K562 (cell line): ENCODE data around the gene SLC4A2. TPM values are rescaled to one million over a fixed set of nuclear protein-coding genes. Genes with fewer than 3 reads are reported as not detected.
A peak's percentile ranks its signal among the peaks of the same experiment; 100 is the strongest.

ENCODE experiments used
- ADNP ChIP-seq: fragments of 200-800 bp; sonication (Bioruptor generic); IDR thresholded peaks from 2 replicates; pipeline ENCODE4 v1.6.1; 2016; ENCODE audit warnings: missing genetic modification characterization, missing compliant biosample characterization
- BCL6 ChIP-seq: fragments of 250-450 bp; sonication (Bioruptor Pico); IDR thresholded peaks from 2 replicates; pipeline ENCODE4 v1.4.0; 2020
- EZH2 ChIP-seq: IDR thresholded peaks from 2 replicates; pipeline ENCODE4 v1.6.1; 2012; ENCODE audit warnings: low read depth, mild to moderate bottlenecking, inconsistent platforms, low read length, borderline replicate concordance
- LCOR ChIP-seq: sonication (generic); formaldehyde crosslinking; IDR thresholded peaks from 2 replicates; pipeline ENCODE4 v1.8.0; 2022; ENCODE audit warnings: mild to moderate bottlenecking, missing genetic modification reagents
- NFRKB ChIP-seq: fragments of 450-650 bp; IDR thresholded peaks from 2 replicates; pipeline ENCODE4 v1.6.1; 2016; ENCODE audit warnings: low read depth
- NUFIP1 ChIP-seq: fragments of 450-650 bp; IDR thresholded peaks from 2 replicates; pipeline ENCODE4 v1.6.1; 2018; ENCODE audit not compliant: partially characterized antibody
- PHF20 ChIP-seq: fragments of 450-650 bp; IDR thresholded peaks from 2 replicates; pipeline ENCODE4 v1.6.1; 2018; ENCODE audit not compliant: partially characterized antibody
- RBBP5 ChIP-seq: fragments of 200-600 bp; sonication (generic); IDR thresholded peaks from 2 replicates; pipeline ENCODE4 v1.6.1; 2012; ENCODE audit warnings: borderline replicate concordance, mild to moderate bottlenecking, low read length, control low read depth, inconsistent platforms; ENCODE audit not compliant: insufficient read depth, poor library complexity, severe bottlenecking
- RNF2 ChIP-seq: sonication (generic); IDR thresholded peaks from 2 replicates; pipeline ENCODE4 v1.6.1; 2016
- SIX5 ChIP-seq, 2 experiments: IDR thresholded peaks; 2 replicates each; pipeline ENCODE4 v1.6.1; 2011; ENCODE audit warnings: low read length in 2 of 2, borderline replicate concordance in 1 of 2, low read depth in 1 of 2, mild to moderate bottlenecking in 1 of 2, moderate library complexity in 1 of 2; ENCODE audit not compliant: insufficient read depth in 1 of 2
- SMARCB1 ChIP-seq: IDR thresholded peaks from 2 replicates; pipeline ENCODE4 v1.6.1; 2011; ENCODE audit warnings: improper control_type of control experiment, low read depth; ENCODE audit not compliant: insufficient read length
- TBP ChIP-seq: optimal IDR thresholded peaks from 2 replicates; pipeline ENCODE3; 2011; ENCODE audit warnings: low read depth, low read length, improper control_type of control experiment
- XRCC5 ChIP-seq: fragments of 200-400 bp; formaldehyde crosslinking; IDR thresholded peaks from 2 replicates; pipeline ENCODE4 v1.6.1; 2017; ENCODE audit warnings: low read depth, mild to moderate bottlenecking, low read length
- ZFP30 ChIP-seq: fragments of 250-450 bp; sonication (Bioruptor Pico); IDR thresholded peaks from 2 replicates; pipeline ENCODE4 v1.8.0; 2022; ENCODE audit warnings: moderate library complexity, mild to moderate bottlenecking, inconsistent platforms, borderline replicate concordance
- ZNF699 ChIP-seq: fragments of 250-450 bp; sonication (Bioruptor Pico); IDR thresholded peaks from 2 replicates; pipeline ENCODE4 v1.8.0; 2021; ENCODE audit warnings: mild to moderate bottlenecking, moderate library complexity; ENCODE audit not compliant: insufficient replicate concordance
- ZNF75A ChIP-seq: fragments of 450-650 bp; formaldehyde crosslinking; IDR thresholded peaks from 2 replicates; pipeline ENCODE4 v1.4.0; 2020; ENCODE audit warnings: mild to moderate bottlenecking
- ZNF785 ChIP-seq: fragments of 250-450 bp; sonication (Bioruptor Pico); IDR thresholded peaks from 2 replicates; pipeline ENCODE4 v1.4.0; 2020; ENCODE audit warnings: mild to moderate bottlenecking
- polyA plus RNA-seq, 8 experiments: library from polyadenylated mRNA; depleted of rRNA in 4 of 8; stranded (reverse) in 5 of 8; unstranded in 3 of 8; fragments of >200 nt; fragmentation: Nextera tagmentation in 2 of 8; fragmentation: Illumina TruSeq in 1 of 8; extraction: Ambion mirVana in 2 of 8; extraction: Trizol in 1 of 8; gene quantifications; 2 replicates each; pipeline versions ENCODE4 v1.2.1 to v1.2.3, GENCODE V29; 2011 to 2014; ENCODE audit warnings: inconsistent platforms in 1 of 8, missing spikeins in 1 of 8
- total RNA-seq, 7 experiments: library from RNA; depleted of rRNA in 6 of 7; stranded (reverse); fragments of >200 nt in 6 of 7; fragmentation: Illumina TruSeq in 2 of 7; extraction: Trizol in 2 of 7; gene quantifications; 2 replicates each; pipeline versions ENCODE4 v1.2.1 to v1.2.3, GENCODE V29; 2011 to 2021; ENCODE audit warnings: low replicate concordance in 1 of 7
- TF ChIP-seq, protein P1 (sequence below): fragments of 250-450 bp; sonication (Bioruptor Pico); IDR thresholded peaks from 2 replicates; pipeline ENCODE4 v1.5.1; 2021; ENCODE audit warnings: mild to moderate bottlenecking
- TF ChIP-seq, protein P2 (sequence below), 2 experiments: fragments of 150-350 bp in 1 of 2; IDR thresholded peaks; 2 replicates each; pipeline ENCODE4 v1.6.1; 2012 to 2016; ENCODE audit warnings: low read depth in 2 of 2, low read length in 2 of 2, mild to moderate bottlenecking in 1 of 2, moderate library complexity in 1 of 2
- TF ChIP-seq, protein P3 (sequence below): sonication (generic); formaldehyde crosslinking; IDR thresholded peaks from 2 replicates; pipeline ENCODE4 v1.8.0; 2022; ENCODE audit warnings: mild to moderate bottlenecking, missing genetic modification reagents, borderline replicate concordance

The SLC4A2 gene
- total and polyA plus RNA-seq, 9 of the 15 experiments (the other 6 are each of a cell fraction or from before 2014, with no cell fraction given) = 11.4 to 375 (median 130) TPM

DNA sequence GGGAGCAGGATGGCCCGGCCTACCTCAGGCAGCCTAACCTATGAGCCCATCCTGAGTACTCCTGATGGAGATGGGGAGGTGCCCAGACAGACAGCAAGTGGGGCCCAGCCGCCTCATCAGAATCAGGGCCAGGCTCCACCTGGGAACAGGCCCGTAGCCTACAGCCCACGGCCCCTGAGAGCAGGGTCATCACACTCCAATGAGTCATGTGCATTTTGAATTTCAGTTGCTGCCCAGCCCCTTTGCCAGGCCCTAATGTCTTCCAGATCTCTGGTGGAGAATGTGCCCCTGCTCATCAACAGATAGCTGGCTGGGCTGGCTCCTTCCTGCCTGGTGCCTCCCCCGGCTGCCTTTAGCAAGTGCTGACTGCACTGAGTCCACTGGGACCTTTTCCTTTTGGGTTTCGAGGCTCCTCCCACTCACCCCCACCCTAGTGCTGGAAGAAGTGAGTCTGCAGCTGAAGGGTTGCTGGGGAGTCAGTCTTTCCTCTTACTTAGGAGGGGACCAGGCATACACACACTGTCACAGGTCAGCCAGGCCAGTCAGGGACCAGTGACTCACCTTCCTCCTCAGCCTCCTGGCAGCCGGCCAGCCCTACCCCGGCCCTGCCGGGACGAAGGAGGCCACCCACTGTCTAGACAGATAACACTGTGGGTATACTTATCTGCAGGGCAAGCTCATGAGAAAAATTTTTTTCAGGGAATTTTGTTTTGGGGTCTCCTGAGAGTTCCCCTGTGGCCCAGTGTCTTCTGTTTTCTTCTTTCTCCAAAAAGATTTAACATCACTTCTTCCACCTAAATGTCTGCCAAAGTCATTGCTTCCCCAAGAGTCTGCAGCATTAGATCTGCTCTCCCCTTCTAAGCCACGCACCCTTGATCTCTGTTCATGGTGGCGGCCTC lies 20.2 kb upstream of the SLC4A2 start (continued):
- TF ChIP-seq RBBP5 (peak; percentile 43), NFRKB (no peak; the same call in 1 of the 2 replicates), LCOR (peak; percentile 99), ZNF785 (no peak), ZNF75A (CRISPR knock-in tag) (no peak), SIX5 (IDR thresholded peaks at IDR 0.05; ENCODE audit: borderline replicate concordance in 1 of 2, insufficient read depth in 1 of 2, low read depth in 1 of 2, low read length in 2 of 2) (no peak), BCL6 (no peak), SMARCB1 (peak; percentile 92), PHF20 (no peak), EZH2 (no peak), RNF2 (peak; percentile 89; the same call in 1 of the 2 replicates), XRCC5 (peak; percentile 45; the same call in 1 of the 2 replicates), TBP (peak; percentile 71), ZNF699 (CRISPR knock-in tag) (no peak), ZFP30 (CRISPR knock-in tag) (no peak), ADNP (tag) (no peak), NUFIP1 (no peak)
- TF ChIP-seq, protein P1, sequence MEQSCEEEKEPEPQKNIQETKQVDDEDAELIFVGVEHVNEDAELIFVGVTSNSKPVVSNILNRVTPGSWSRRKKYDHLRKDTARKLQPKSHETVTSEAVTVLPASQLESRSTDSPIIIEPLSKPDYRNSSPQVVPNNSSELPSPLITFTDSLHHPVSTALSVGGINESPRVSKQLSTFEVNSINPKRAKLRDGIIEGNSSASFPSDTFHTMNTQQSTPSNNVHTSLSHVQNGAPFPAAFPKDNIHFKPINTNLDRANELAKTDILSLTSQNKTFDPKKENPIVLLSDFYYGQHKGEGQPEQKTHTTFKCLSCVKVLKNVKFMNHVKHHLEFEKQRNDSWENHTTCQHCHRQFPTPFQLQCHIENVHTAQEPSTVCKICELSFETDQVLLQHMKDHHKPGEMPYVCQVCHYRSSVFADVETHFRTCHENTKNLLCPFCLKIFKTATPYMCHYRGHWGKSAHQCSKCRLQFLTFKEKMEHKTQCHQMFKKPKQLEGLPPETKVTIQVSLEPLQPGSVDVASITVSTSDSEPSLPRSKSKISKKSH (CRISPR knock-in tag) = no peak
- TF ChIP-seq, protein P2, sequence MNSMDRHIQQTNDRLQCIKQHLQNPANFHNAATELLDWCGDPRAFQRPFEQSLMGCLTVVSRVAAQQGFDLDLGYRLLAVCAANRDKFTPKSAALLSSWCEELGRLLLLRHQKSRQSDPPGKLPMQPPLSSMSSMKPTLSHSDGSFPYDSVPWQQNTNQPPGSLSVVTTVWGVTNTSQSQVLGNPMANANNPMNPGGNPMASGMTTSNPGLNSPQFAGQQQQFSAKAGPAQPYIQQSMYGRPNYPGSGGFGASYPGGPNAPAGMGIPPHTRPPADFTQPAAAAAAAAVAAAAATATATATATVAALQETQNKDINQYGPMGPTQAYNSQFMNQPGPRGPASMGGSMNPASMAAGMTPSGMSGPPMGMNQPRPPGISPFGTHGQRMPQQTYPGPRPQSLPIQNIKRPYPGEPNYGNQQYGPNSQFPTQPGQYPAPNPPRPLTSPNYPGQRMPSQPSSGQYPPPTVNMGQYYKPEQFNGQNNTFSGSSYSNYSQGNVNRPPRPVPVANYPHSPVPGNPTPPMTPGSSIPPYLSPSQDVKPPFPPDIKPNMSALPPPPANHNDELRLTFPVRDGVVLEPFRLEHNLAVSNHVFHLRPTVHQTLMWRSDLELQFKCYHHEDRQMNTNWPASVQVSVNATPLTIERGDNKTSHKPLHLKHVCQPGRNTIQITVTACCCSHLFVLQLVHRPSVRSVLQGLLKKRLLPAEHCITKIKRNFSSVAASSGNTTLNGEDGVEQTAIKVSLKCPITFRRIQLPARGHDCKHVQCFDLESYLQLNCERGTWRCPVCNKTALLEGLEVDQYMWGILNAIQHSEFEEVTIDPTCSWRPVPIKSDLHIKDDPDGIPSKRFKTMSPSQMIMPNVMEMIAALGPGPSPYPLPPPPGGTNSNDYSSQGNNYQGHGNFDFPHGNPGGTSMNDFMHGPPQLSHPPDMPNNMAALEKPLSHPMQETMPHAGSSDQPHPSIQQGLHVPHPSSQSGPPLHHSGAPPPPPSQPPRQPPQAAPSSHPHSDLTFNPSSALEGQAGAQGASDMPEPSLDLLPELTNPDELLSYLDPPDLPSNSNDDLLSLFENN (IDR thresholded peaks at IDR 0.05; ENCODE audit: low read depth in 2 of 2, low read length in 2 of 2) = peak in 1 of 2 experiments; percentile 82; a peak in 1 of 4 replicates
- TF ChIP-seq, protein P3, sequence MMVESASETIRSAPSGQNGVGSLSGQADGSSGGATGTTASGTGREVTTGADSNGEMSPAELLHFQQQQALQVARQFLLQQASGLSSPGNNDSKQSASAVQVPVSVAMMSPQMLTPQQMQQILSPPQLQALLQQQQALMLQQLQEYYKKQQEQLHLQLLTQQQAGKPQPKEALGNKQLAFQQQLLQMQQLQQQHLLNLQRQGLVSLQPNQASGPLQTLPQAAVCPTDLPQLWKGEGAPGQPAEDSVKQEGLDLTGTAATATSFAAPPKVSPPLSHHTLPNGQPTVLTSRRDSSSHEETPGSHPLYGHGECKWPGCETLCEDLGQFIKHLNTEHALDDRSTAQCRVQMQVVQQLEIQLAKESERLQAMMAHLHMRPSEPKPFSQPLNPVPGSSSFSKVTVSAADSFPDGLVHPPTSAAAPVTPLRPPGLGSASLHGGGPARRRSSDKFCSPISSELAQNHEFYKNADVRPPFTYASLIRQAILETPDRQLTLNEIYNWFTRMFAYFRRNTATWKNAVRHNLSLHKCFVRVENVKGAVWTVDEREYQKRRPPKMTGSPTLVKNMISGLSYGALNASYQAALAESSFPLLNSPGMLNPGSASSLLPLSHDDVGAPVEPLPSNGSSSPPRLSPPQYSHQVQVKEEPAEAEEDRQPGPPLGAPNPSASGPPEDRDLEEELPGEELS (CRISPR knock-in tag) = no peak; the same call in 1 of the 2 replicates
